ENCODE data around the gene TSN. TPM values are rescaled to one million over a fixed set of nuclear protein-coding genes. Genes with fewer than 3 reads are reported as not detected.

The TSN gene
- total RNA-seq, 1 experiment from 2014 or later = 91.5 TPM

- peak; percentile 37 for TF ChIP-seq YY1 (IDR thresholded peaks at IDR 0.05; ENCODE audit: extremely low read depth, insufficient replicate concordance, low read depth, low read length)
- TF ChIP-seq SIN3A (IDR thresholded peaks at IDR 0.05; ENCODE audit: low read depth) = peak; percentile 87
- TF ChIP-seq, protein P1, sequence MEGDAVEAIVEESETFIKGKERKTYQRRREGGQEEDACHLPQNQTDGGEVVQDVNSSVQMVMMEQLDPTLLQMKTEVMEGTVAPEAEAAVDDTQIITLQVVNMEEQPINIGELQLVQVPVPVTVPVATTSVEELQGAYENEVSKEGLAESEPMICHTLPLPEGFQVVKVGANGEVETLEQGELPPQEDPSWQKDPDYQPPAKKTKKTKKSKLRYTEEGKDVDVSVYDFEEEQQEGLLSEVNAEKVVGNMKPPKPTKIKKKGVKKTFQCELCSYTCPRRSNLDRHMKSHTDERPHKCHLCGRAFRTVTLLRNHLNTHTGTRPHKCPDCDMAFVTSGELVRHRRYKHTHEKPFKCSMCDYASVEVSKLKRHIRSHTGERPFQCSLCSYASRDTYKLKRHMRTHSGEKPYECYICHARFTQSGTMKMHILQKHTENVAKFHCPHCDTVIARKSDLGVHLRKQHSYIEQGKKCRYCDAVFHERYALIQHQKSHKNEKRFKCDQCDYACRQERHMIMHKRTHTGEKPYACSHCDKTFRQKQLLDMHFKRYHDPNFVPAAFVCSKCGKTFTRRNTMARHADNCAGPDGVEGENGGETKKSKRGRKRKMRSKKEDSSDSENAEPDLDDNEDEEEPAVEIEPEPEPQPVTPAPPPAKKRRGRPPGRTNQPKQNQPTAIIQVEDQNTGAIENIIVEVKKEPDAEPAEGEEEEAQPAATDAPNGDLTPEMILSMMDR (IDR thresholded peaks at IDR 0.05 in 2 of 3, conservative IDR thresholded peaks at IDR 0.05 in 1 of 3; ENCODE audit: borderline replicate concordance in 1 of 3, insufficient read depth in 1 of 3, low read depth in 2 of 3, low read length in 2 of 3) = no peak
Observed at GRCh38 chr2:121755237-121756111, at the start of gene TSN (continued).

- DNase-seq (ENCODE audit: low read depth, low spot score) (no peak), ATAC-seq (no peak)
- H2AFZ ChIP-seq (ENCODE audit: low read depth, low read length, poor library complexity, severe bottlenecking) = no peak overlapping the region
- no peaks in the 10 kb centered on the region for H3K9me2 ChIP-seq (ENCODE audit: insufficient read depth)
- no peak overlapping the region for H3K27ac ChIP-seq (ENCODE audit: low read depth, low read length)
- no TSS peak for BruUV-seq (replicated peaks)
- H3K4me1 ChIP-seq (ENCODE audit: control insufficient read depth in 1 of 2, insufficient read depth in 2 of 2, low read length in 2 of 2) = peaks cover 5 to 17% of the 10 kb centered on the region in 2 experiments; a peak in 2 of 4 replicates
- CTCF ChIA-PET = no interaction called here
- H3K79me2 ChIP-seq (ENCODE audit: insufficient read depth, low read length) = no peaks in the 10 kb centered on the region
- intact Hi-C loops (cut with micrococcal nuclease) = no loop called here
- no peak overlapping the region for H3K4me3 ChIP-seq (replicated peaks in 1 of 2; ENCODE audit: low read depth in 1 of 2, low read length in 2 of 2)
- no peaks in the 10 kb centered on the region for H4K20me1 ChIP-seq (ENCODE audit: insufficient read depth)
- no peak overlapping the region for H3K4me2 ChIP-seq (ENCODE audit: low read length)
- RAD21 ChIA-PET (ENCODE audit: low non-redundant PET in 1 of 2, low total read pairs in 2 of 2, uncharacterized antibody in 2 of 2, unreplicated experiment in 2 of 2) = no interaction called here
- H3K36me3 ChIP-seq (ENCODE audit: control insufficient read depth in 1 of 2, insufficient read depth in 2 of 2, low read length in 2 of 2) = no peaks in the 10 kb centered on the region
- TF ChIP-seq TCF7L2 (IDR thresholded peaks at IDR 0.05; ENCODE audit: borderline replicate concordance, extremely low read depth, insufficient read depth, insufficient read length) = no peak
- H3K9me3 ChIP-seq (ENCODE audit: control insufficient read depth in 1 of 2, insufficient read depth in 1 of 2, low read depth in 1 of 2, low read length in 2 of 2) = no peaks in the 10 kb centered on the region
- no peaks in the 10 kb centered on the region for H3K27me3 ChIP-seq (ENCODE audit: insufficient read depth, low read length)
- POLR2A ChIA-PET = interaction anchor here (0.9 kb wide), 1 partner anchor 175 kb away, joined by 3 read pairs; the partner anchor contains the start of gene RNU4ATAC
- H3K9ac ChIP-seq (ENCODE audit: low read length) = no peak overlapping the region
Observed at GRCh38 chr2:121705958-121706357, 49.5 kb upstream of the TSN start.
